Stimulated activated effector memory CD8-positive, alpha-beta T cell treated with anti-CD3 and anti-CD28 coated beads, Interleukin-12 subunit alpha, Interleukin-12 subunit beta, amount 100 ng/mL, for 72 hours (primary cell): ENCODE measurements around the gene MYD88.

ENCODE experiments used
- ATAC-seq: fragments of 150-1000 bp; cut with Tn5 transposase; 2 replicates; pipeline ENCODE4 v1.10.0; 2021
- DNase-seq, 2 donors: peaks; one replicate each; pipeline ENCODE4 v3.0.0; 2021 to 2022; ENCODE audit warnings: low spot score in 2 of 2
- H3K27ac Mint-ChIP-seq: one replicate; pipeline ENCODE4 v1.8.0; 2022; ENCODE audit warnings: mild to moderate bottlenecking, mixed read lengths
- H3K36me3 Mint-ChIP-seq: one replicate; pipeline ENCODE4 v1.8.0; 2022; ENCODE audit warnings: mild to moderate bottlenecking, mixed read lengths
- H3K4me1 Mint-ChIP-seq: one replicate; pipeline ENCODE4 v1.8.0; 2022; ENCODE audit warnings: mixed read lengths
- H3K4me3 Mint-ChIP-seq: one replicate; pipeline ENCODE4 v1.8.0; 2022; ENCODE audit warnings: mild to moderate bottlenecking, mixed read lengths
- H3K9me3 Mint-ChIP-seq: one replicate; pipeline ENCODE4 v1.8.0; 2022; ENCODE audit warnings: mixed read lengths

The MYD88 gene

GRCh38 chr3:38173834-38174418, 35.5 kb downstream of the MYD88 start:
- Mint-ChIP-seq H3K36me3 (peaks cover 18% of the 10 kb centered on the region), H3K9me3 (no peaks in the 10 kb centered on the region), H3K4me1 (peaks cover 65% of the 10 kb centered on the region), H3K27ac (no peak overlapping the region), H3K4me3 (peak overlapping the region; percentile 35)
- peak; percentile 29 for ATAC-seq
- no peak for DNase-seq

DNA sequence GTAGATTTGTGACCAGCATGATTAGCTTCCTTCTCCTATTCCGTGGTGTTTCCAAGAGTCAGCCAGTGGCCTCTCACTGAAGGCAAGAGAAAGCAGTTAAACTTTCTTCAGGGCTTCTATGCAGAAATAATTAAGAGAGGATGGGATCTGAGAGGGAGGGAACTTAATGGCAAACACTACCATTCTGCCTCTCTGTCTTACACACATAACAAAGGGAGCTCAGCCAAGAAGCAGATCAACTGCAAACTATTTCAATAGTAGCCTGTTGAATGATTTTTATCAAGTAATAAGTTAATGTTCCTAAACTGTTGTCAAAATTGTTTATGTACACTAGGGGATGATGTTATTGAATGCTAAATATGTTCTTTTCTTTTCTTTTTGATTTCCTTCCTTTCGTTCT, 38.7 kb downstream of the MYD88 start:
- no peak overlapping the region for H3K4me3 Mint-ChIP-seq
- no peaks in the 10 kb centered on the region for H3K9me3 Mint-ChIP-seq
- no peak overlapping the region for H3K27ac Mint-ChIP-seq
- H3K36me3 Mint-ChIP-seq = peaks cover 34% of the 10 kb centered on the region
- peaks cover 59% of the 10 kb centered on the region for H3K4me1 Mint-ChIP-seq
- ATAC-seq (no peak), DNase-seq (no peak)

GRCh38 chr3:38186781-38187180, 48.3 kb downstream of the MYD88 start:
- DNase-seq (no peak), ATAC-seq (no peak)
- Mint-ChIP-seq H3K27ac (no peak overlapping the region), H3K4me3 (no peak overlapping the region), H3K36me3 (peaks cover 65% of the 10 kb centered on the region), H3K4me1 (peaks cover 6% of the 10 kb centered on the region), H3K9me3 (no peaks in the 10 kb centered on the region)

DNA sequence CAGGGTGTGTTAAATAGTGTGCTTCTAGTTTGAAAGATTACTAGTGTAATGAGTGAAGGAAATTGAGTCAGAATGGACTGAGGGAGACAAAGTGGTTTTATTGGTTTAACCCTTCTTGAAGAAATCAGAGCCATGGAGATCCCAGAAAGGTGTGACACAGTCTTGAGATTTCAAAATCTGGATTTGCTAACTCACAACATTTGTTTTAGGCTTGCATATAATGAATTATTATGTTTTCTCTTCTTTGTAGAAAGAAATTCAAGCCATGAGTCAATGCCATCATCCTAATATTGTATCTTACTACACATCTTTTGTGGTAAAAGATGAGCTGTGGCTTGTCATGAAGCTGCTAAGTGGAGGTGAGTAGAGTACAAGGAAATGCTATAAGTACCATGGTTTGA, 52.0 kb downstream of the MYD88 start:
- DNase-seq = no peak
- Mint-ChIP-seq H3K9me3 (no peaks in the 10 kb centered on the region), H3K27ac (no peak overlapping the region), H3K4me3 (no peak overlapping the region), H3K36me3 (peaks cover 59% of the 10 kb centered on the region), H3K4me1 (no peaks in the 10 kb centered on the region)
- ATAC-seq = peak; percentile 86
